Head of caudate nucleus (tissue), 42 donors: ENCODE data around the gene DNM1.
"Not testable (repeated sequence)": the region's sequence is repeated elsewhere in the genome, so short reads cannot be mapped to it uniquely, and the experiment has no call there.

Source experiments
- DNase-seq, 42 donors: peaks; one replicate each; pipeline versions ENCODE4 v3.0.0 to v3.0.0-alpha.2; 2020 to 2021; ENCODE audit warnings: mixed read lengths in 7 of 42
- intact Hi-C: fragments of 100-400 bp; cut with DNase I; formaldehyde crosslinking; loops from one replicate; pipeline ENCODE4 v1.15.0; 2022

DNM1 gene

GRCh38 chr9:128257907-128258306, 54.7 kb downstream of the DNM1 start:
- peak in 2 of 42 donors; percentile 22 to 55 for DNase-seq
- intact Hi-C loops = no loop called here

DNA sequence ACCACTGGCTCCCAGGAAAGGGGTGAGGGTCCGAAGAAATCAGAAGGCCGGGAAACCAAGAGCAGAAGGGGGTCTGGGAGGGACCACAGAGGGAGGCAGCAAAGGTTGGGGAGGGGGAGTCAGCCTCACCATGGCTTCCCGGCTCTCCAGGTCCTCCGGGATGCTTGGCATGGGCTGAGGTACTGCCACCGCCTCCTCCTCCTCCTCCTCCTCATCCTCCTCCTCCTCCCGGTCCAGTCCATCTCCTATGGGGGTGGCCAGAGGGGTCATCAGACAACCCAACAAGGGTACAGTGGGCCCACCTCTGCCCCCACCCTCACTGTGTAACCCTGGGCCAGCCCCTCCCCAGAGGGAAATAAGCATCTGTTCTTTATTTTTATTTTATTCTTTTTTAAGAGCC, 55.1 kb downstream of the DNM1 start:
- DNase-seq = no peak

DNA sequence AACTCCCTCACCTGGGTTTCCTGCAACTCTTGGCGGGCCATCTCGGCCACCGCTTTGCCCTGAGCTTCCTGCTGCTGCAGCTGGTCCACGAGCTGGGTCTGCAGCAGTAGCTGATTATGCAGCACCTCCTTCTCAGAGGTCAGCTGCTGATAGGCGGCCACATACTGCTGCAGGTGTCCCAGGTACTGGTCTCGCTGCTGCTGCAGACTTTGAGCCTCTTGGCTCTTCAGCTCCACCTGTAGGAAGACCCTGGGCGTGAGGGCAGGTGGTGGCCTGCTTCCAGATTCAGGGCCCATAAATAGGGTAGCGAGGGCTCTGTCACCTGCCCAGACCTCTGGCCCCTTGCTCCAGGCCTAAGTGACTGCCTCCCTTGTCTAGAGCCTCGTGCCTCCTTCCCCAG, 56.0 kb downstream of the DNM1 start:
- intact Hi-C loops = no loop called here

More for the DNA sequence above, 55.1 kb downstream of the DNM1 start:
- intact Hi-C loops = no loop called here

DNA sequence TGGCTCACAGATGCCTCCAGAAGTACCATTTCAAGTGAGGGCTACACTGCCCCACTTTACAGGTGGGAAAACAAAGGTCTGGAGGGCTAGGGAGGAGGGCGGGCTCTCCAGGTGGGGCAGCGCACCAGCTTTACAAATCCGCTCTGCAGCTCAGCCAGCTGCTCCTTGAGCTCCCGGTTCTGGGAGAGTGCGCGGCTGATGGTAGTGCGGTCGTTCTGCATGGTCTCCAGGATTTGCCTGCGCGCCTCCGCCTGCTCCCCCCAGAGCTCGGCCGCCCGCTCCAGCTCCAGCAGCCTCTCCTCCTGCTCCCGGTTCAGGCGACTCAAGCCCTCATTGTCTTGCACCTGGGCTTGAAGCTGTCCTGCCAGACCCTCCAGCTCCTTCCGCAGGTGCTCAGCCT, 57.2 kb downstream of the DNM1 start:
- DNase-seq = no peak
- intact Hi-C loops = no loop called here

More for the DNA sequence above, 56.0 kb downstream of the DNM1 start:
- DNase-seq = no peak

- no peak for DNase-seq
- intact Hi-C loops = no loop called here
These were observed 59.5 kb downstream of the DNM1 start for GRCh38 chr9:128262687-128263086.

- no peak for DNase-seq
- intact Hi-C loops = no loop called here
These were observed 62.2 kb downstream of the DNM1 start for GRCh38 chr9:128265348-128265847.

DNA sequence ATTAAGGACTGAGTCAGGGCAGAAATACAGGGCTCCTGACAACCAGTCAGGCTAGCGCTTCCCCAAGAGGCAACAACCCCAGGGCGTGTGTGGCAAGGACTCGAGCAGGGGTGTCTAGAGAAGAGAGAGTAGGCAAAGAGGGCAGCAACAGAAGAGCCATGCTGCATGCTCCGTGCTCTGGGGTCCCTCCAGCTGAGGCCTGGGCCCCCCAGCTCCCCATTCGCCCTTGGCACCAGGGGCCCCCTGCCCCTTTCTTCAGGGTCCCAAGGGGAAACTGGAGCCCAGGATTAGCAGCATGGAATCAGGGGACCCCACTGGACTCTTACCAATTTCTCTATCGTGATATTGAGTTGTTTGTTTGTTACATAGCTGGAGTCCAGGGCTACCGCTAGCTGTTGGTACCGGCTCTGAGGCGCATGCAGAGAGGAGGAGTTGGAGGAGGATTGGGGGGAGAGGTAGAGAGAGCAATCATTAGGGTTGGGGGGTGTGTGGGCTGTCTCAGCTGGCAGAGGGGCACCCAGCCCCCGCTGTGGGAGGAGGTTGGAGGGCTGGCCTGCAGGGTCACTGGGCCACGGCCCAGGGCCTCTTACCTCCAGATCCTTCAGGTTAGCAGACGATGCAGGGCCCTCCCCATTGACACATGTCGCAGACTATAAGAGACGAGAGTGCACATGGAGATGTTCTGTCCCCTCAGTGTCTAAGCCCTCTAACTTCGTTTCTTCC, 63.9 kb downstream of the DNM1 start:
- intact Hi-C loops = no loop called here
- peak in 1 of 42 donors; percentile 8 for DNase-seq

DNA sequence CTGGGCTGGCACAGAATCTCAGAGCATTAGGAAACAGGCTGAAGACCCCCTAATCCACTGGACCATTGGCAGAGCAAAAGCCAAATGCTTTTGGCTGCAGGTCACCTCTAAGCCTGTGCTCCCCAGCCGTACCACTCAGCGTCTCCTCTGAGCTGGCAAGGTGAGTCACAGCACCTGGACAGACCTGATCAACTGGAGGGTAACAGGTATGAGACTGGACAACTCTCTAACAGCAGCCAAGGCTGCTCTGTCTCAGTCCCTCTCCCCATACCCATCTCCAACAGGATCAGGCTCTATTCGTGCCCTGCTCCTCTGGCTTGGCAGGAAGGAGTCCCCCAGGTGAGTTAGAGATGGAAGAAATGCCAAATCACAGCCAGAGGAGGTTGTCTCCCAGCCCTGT, 67.9 kb downstream of the DNM1 start:
- DNase-seq = no peak
- intact Hi-C loops = loop anchor here (10.0 kb wide), 1 partner anchor 154 kb away; the partner anchor contains the start of gene CERCAM

DNA sequence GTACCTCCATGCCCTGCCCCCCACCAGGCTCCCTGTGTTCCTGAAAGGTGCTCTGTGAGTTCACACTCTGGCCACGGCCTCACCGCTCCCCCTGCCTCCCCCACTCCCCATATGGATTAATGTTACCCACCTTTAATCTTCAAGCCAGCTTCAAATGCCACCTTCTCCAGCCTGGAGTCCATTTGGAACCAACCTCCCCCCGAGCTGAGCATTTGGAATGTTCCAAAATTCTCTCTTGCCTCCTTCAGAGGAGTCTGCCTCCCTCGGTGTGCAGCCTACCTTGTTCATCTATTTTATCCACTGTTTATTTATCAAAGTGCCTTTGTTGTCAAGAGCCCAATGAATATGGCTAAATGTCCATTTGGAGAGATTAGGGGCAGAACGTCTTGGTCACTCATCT, 68.3 kb downstream of the DNM1 start:
- DNase-seq = no peak
- intact Hi-C loops = loop anchor here (10.0 kb wide), 1 partner anchor 153 kb away; the partner anchor contains the start of gene CERCAM

- no peak for DNase-seq
- intact Hi-C loops = loop anchor here (10.0 kb wide), 1 partner anchor 151 kb away; the partner anchor contains the start of gene CERCAM
These were observed 71.1 kb downstream of the DNM1 start for GRCh38 chr9:128274245-128274644.

DNA sequence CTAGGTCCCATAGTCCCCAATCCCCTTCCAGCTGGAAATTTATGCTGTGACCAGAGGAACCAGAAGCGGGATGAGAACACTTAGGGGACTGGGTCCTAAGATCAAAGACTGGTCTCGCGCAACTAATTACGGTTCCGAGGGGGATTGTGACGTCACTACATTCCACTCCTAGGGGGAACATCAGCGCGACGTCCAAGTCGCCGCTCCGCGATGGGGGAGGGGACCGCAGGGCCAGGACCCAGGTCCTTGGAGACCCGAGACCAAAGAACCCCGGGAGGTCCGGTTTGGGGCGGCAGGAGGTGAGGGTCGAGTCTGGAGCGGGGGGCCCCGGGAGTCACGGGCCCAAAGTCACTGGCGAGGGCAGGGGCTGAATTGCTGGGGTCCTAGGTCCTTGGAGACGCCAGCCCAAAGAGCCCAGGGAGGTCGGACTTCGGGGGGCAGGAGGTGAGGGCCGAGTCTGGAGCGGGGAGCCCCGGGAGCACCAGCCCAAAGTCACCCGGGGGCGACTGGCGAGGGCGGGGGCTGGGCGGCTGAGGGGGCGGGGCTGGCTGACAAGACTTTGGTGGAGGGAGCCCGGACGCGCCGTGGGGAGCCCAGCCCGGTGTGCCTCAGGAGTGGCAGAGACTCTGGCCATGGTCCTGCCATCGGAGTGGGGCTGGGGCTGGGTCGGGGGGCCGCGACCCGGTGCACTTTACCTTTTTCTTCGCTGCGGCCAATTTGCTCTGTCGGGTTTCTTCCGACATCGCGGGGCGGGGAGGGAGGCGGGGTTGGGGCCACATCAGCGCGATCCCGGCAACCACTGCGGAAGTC, 72.2 kb downstream of the DNM1 start, which contains the start of gene GOLGA2:
Gene GOLGA2, minus strand, starts transcription at position 810 of the 810 bp plus-strand sequence. Its CDS starts 31 bp downstream, at position 779.
- intact Hi-C loops = loop anchor here (10.0 kb wide), 1 partner anchor 149 kb away; the partner anchor contains the start of gene CERCAM
- peak in 4 of 42 donors; percentile 8 to 39 (median 23) for DNase-seq

DNA sequence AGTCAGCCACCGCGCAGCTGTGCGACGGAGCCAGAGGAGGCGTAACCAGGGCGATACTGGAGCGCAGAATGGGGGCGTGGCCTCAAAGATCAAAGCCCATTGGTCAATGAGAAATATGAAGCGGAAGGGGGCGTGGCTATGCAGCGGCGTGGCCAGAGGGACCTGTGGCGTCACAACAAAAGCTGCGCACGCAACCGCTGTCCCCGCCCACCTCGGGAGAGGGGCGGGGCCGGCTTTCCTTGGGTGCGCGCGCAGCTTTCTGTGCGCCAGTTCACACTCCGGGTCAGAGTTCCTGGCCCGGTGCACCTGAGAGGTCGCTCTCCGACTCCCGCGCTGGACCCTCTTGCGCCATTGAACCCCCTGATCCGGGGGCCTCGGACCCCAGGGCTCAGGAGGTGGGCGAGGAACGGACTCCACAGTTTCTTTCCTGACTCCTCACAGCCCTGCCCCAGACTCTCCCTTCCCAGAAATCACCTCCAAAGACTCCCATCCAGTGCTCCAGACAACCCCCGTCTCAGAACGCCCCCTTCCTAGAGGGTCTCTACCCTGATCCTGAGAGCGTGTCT, 72.9 kb downstream of the DNM1 start, which contains the start of gene SWI5:
Gene SWI5, plus strand, starts transcription at position 269 of the 566 bp plus-strand sequence.
- intact Hi-C loops = loop anchor here (10.0 kb wide), 1 partner anchor 149 kb away; the partner anchor contains the start of gene CERCAM

DNA sequence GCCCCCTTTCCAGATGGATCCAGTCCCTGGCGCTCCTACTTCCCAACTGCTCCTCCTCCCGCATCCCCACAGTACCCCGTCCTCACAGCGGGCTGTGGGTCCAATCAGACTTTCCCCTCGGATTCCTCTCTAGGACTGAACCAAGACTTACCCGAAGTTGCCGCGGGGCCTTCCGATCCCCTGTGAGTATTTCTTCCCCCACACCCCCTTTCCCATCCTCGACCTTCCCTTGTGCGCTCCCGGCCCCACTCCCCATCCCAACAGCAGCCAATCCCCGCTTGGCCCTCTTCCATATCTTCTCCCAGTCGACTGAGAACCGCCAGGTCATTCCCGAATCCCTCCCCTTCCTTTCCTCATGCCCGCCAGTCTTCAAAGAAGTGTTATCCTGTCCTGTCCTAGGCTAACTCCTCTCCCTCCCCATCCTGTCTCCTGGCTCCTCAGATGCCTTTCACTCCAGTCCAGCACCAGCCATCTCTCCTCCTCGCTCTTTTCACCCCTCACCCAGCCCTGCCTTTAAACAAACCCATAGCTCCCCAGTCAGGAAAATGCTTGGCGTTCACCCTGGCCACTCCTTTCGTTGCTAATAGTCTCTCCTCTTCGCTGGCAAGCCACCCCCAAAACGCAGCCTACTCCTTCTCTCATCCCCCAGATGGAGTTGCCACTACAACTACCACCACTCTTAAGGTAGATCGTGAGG, 73.5 kb downstream of the DNM1 start:
- DNase-seq = peak in 11 of 42 donors; percentile 16 to 48 (median 23)
- intact Hi-C loops = loop anchor here (10.0 kb wide), 1 partner anchor 148 kb away; the partner anchor contains the start of gene CERCAM

More for the DNA sequence above, 72.9 kb downstream of the DNM1 start, which contains the start of gene SWI5:
- DNase-seq = peak; percentile 98 to 100 (median 99)

- not testable (repeated sequence) for DNase-seq
- intact Hi-C loops = loop anchor here (10.0 kb wide), 1 partner anchor 145 kb away; the partner anchor contains the start of gene CERCAM
These were observed 76.2 kb downstream of the DNM1 start for GRCh38 chr9:128279088-128280073.

GRCh38 chr9:128280084-128280622, 77.0 kb downstream of the DNM1 start:
- no peak for DNase-seq
- intact Hi-C loops = no loop called here

DNA sequence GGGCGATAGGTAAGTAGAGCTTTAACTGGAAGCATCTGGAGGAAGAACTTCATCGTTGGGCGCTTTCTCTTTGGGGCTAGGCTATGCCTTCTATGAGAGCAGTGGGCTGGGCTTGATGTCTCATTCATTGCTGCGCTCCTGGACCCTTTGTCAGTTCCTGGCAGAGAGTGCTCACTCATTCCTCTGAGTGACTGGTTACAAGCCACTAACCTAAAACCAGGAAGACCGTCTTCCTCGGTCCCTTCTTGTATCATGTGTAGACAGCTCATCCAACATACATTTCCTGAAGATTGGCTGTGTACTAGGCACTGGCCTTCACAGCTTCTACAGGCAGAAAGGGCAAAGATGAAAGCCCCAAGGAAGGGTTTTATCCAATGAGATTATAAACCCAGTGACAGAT, 79.3 kb downstream of the DNM1 start:
- DNase-seq = no peak
- intact Hi-C loops = no loop called here
